ENCODE data around the gene HBG1. TPM values are rescaled to one million over a fixed set of nuclear protein-coding genes. Genes with fewer than 3 reads are reported as not detected.
"Not testable (repeated sequence)": the region's sequence is repeated elsewhere in the genome, so short reads cannot be mapped to it uniquely, and the experiment has no call there.

Gene HBG1
- total RNA-seq, 2 donors from 2014 or later, result not detected

GRCh38 chr11:5269715-5270147 is 20.1 kb upstream of the HBG1 start, which contains the start of gene HBE1:
Gene HBE1, minus strand, starts transcription at chr11:5269945. Its CDS starts 55 bp downstream, at chr11:5269890.
- Mint-ChIP-seq H3K4me3 (no peak within 1 kb of the TSS), H3K27ac (no peak within 1 kb of the TSS), H3K36me3 (ENCODE audit: insufficient read depth in 2 of 2) (no peaks in the 10 kb centered on the region), H3K4me1 (ENCODE audit: low read depth) (no peaks in the 10 kb centered on the region), H3K9me3 (no peaks in the 10 kb centered on the region), H3K27me3 (ENCODE audit: low read depth) (peaks cover 7% of the 10 kb centered on the region)
- ATAC-seq (replicated peaks in 1 of 2), result no peak
- DNase-seq, result no peak

GRCh38 chr11:5267033-5267563 is 17.4 kb upstream of the HBG1 start:
- peaks cover 7% of the 10 kb centered on the region for H3K27me3 Mint-ChIP-seq (ENCODE audit: low read depth)
- no peak overlapping the region for H3K27ac Mint-ChIP-seq
- DNase-seq (no peak), ATAC-seq (replicated peaks in 1 of 2) (no peak)
- H3K36me3 Mint-ChIP-seq (ENCODE audit: insufficient read depth in 2 of 2), result no peaks in the 10 kb centered on the region
- peaks cover 0 to 1% of the 10 kb centered on the region in 2 donors for H3K9me3 Mint-ChIP-seq
- H3K4me1 Mint-ChIP-seq (ENCODE audit: low read depth), result no peaks in the 10 kb centered on the region
- no peak overlapping the region for H3K4me3 Mint-ChIP-seq

- Mint-ChIP-seq H3K27me3 (ENCODE audit: low read depth) (peaks cover 5% of the 10 kb centered on the region), H3K4me1 (ENCODE audit: low read depth) (no peaks in the 10 kb centered on the region), H3K27ac (no peak overlapping the region), H3K36me3 (ENCODE audit: insufficient read depth in 2 of 2) (no peaks in the 10 kb centered on the region), H3K4me3 (no peak overlapping the region), H3K9me3 (peaks cover 0 to 2% of the 10 kb centered on the region in 2 donors)
- ATAC-seq (replicated peaks in 1 of 2), result no peak
- DNase-seq, result no peak
Measured at GRCh38 chr11:5266609-5267008, 17.0 kb upstream of the HBG1 start.

GRCh38 chr11:5265832-5266231 is 16.2 kb upstream of the HBG1 start:
- H3K4me3 Mint-ChIP-seq, result no peak overlapping the region
- no peaks in the 10 kb centered on the region for H3K27me3 Mint-ChIP-seq (ENCODE audit: low read depth)
- ATAC-seq (replicated peaks in 1 of 2), result no peak
- no peaks in the 10 kb centered on the region for H3K4me1 Mint-ChIP-seq (ENCODE audit: low read depth)
- H3K9me3 Mint-ChIP-seq, result peaks cover 0 to 2% of the 10 kb centered on the region in 2 donors
- H3K36me3 Mint-ChIP-seq (ENCODE audit: insufficient read depth in 2 of 2), result no peaks in the 10 kb centered on the region
- DNase-seq, result no peak
- no peak overlapping the region for H3K27ac Mint-ChIP-seq

GRCh38 chr11:5258543-5259262 is 9.0 kb upstream of the HBG1 start:
- DNase-seq (no peak), ATAC-seq (replicated peaks in 1 of 2) (no peak)
- Mint-ChIP-seq H3K27ac (no peak overlapping the region), H3K4me1 (ENCODE audit: low read depth) (no peaks in the 10 kb centered on the region), H3K27me3 (ENCODE audit: low read depth) (no peaks in the 10 kb centered on the region), H3K4me3 (no peak overlapping the region), H3K36me3 (ENCODE audit: insufficient read depth in 2 of 2) (no peaks in the 10 kb centered on the region), H3K9me3 (peaks cover 1 to 4% of the 10 kb centered on the region in 2 donors)

- no peak for ATAC-seq (replicated peaks in 1 of 2)
- H3K9me3 Mint-ChIP-seq, result peaks cover 1 to 4% of the 10 kb centered on the region in 2 donors
Measured at GRCh38 chr11:5257296-5257695, 7.6 kb upstream of the HBG1 start.

GRCh38 chr11:5254646-5255413 is 5.2 kb upstream of the HBG1 start, which contains the start of gene HBG2:
Gene HBG2, minus strand, starts transcription at chr11:5254781. Its CDS starts 53 bp downstream, at chr11:5254728.
- DNase-seq; H3K27ac Mint-ChIP-seq; H3K27me3 Mint-ChIP-seq (ENCODE audit: low read depth); ATAC-seq (replicated peaks in 1 of 2); H3K4me3 Mint-ChIP-seq; H3K9me3 Mint-ChIP-seq; H3K4me1 Mint-ChIP-seq (ENCODE audit: low read depth); H3K36me3 Mint-ChIP-seq (ENCODE audit: insufficient read depth in 2 of 2): not testable (repeated sequence)

More at GRCh38 chr11:5257296-5257695, 7.6 kb upstream of the HBG1 start:
- Mint-ChIP-seq H3K36me3 (ENCODE audit: insufficient read depth in 2 of 2) (no peaks in the 10 kb centered on the region), H3K4me3 (no peak overlapping the region), H3K27me3 (ENCODE audit: low read depth) (no peaks in the 10 kb centered on the region), H3K27ac (no peak overlapping the region), H3K4me1 (ENCODE audit: low read depth) (no peaks in the 10 kb centered on the region)
- no peak for DNase-seq

- not testable (repeated sequence) for H3K27me3 Mint-ChIP-seq (ENCODE audit: low read depth); ATAC-seq (replicated peaks in 1 of 2); H3K9me3 Mint-ChIP-seq; H3K27ac Mint-ChIP-seq; DNase-seq; H3K36me3 Mint-ChIP-seq (ENCODE audit: insufficient read depth in 2 of 2); H3K4me3 Mint-ChIP-seq; H3K4me1 Mint-ChIP-seq (ENCODE audit: low read depth)
Measured at GRCh38 chr11:5254023-5254422, 4.4 kb upstream of the HBG1 start.

- H3K27me3 Mint-ChIP-seq (ENCODE audit: low read depth); H3K9me3 Mint-ChIP-seq; H3K4me3 Mint-ChIP-seq; H3K36me3 Mint-ChIP-seq (ENCODE audit: insufficient read depth in 2 of 2); H3K4me1 Mint-ChIP-seq (ENCODE audit: low read depth); H3K27ac Mint-ChIP-seq; ATAC-seq (replicated peaks in 1 of 2); DNase-seq: not testable (repeated sequence)
Measured at GRCh38 chr11:5253440-5253839, 3.8 kb upstream of the HBG1 start.

GRCh38 chr11:5252919-5253265 is 3.2 kb upstream of the HBG1 start:
- ATAC-seq (replicated peaks in 1 of 2), result no peak
- Mint-ChIP-seq H3K36me3 (ENCODE audit: insufficient read depth in 2 of 2) (no peaks in the 10 kb centered on the region), H3K4me1 (ENCODE audit: low read depth) (no peaks in the 10 kb centered on the region), H3K4me3 (no peak overlapping the region), H3K9me3 (peaks cover 0 to 1% of the 10 kb centered on the region in 2 donors), H3K27ac (no peak overlapping the region), H3K27me3 (ENCODE audit: low read depth) (no peaks in the 10 kb centered on the region)
- no peak for DNase-seq

- H3K9me3 Mint-ChIP-seq, result no peaks in the 10 kb centered on the region
- H3K4me1 Mint-ChIP-seq (ENCODE audit: low read depth), result no peaks in the 10 kb centered on the region
- ATAC-seq (replicated peaks in 1 of 2) (no peak), DNase-seq (no peak)
- H3K27ac Mint-ChIP-seq, result no peak overlapping the region
- no peaks in the 10 kb centered on the region for H3K36me3 Mint-ChIP-seq (ENCODE audit: insufficient read depth in 2 of 2)
- H3K4me3 Mint-ChIP-seq, result no peak overlapping the region
- H3K27me3 Mint-ChIP-seq (ENCODE audit: low read depth), result no peaks in the 10 kb centered on the region
Measured at GRCh38 chr11:5252192-5252918, 2.7 kb upstream of the HBG1 start.

- no peak overlapping the region for H3K27ac Mint-ChIP-seq
- no peaks in the 10 kb centered on the region for H3K36me3 Mint-ChIP-seq (ENCODE audit: insufficient read depth in 2 of 2)
- no peak for DNase-seq
- H3K4me1 Mint-ChIP-seq (ENCODE audit: low read depth), result no peaks in the 10 kb centered on the region
- H3K9me3 Mint-ChIP-seq, result no peaks in the 10 kb centered on the region
- H3K27me3 Mint-ChIP-seq (ENCODE audit: low read depth), result no peaks in the 10 kb centered on the region
- H3K4me3 Mint-ChIP-seq, result no peak overlapping the region
- no peak for ATAC-seq (replicated peaks in 1 of 2)
Measured at GRCh38 chr11:5251746-5252145, 2.1 kb upstream of the HBG1 start.
